A673 (cell line): ENCODE results near the gene EML6. TPM values are rescaled to one million over a fixed set of nuclear protein-coding genes. Genes with fewer than 3 reads are reported as not detected.

ENCODE experiments used
- BruUV-seq: library from RNA; stranded (reverse); fragments of 400-500 nt; replicated peaks from 2 replicates; lab custom pipeline; 2021; lab: Mats Ljungman, UMichigan
- CTCF ChIA-PET: fragments of 300-600 bp; sonication (Branson Sonifier 250); formaldehyde crosslinking; loops from one replicate; lab custom pipeline; 2022; ENCODE audit warnings: antibody characterized with exemption; lab: Charles Lee
- POLR2A ChIA-PET: fragments of 300-600 bp; sonication (Branson Sonifier 250); formaldehyde crosslinking; loops from one replicate; lab custom pipeline; 2022; ENCODE audit warnings: antibody characterized with exemption; ENCODE audit not compliant: low non-redundant PET; lab: Charles Lee
- DNase-seq: peaks from one replicate; pipeline ENCODE4 v3.0.0-alpha.2; 2015; ENCODE audit warnings: low spot score
- H3K27ac ChIP-seq: fragments of 200-600 bp; sonication (generic); 2 replicates; pipeline ENCODE4 v1.5.1; 2016; ENCODE audit warnings: mixed run types, low read depth, mild to moderate bottlenecking, mixed read lengths, antibody characterized with exemption, low read length; ENCODE audit not compliant: poor library complexity, severe bottlenecking
- H3K27me3 ChIP-seq: fragments of 200-600 bp; sonication (generic); replicated peaks from 2 replicates; pipeline ENCODE4 v1.6.1; 2017; ENCODE audit warnings: mixed run types, low read depth, mild to moderate bottlenecking, mixed read lengths, antibody characterized with exemption, low read length; ENCODE audit not compliant: insufficient read depth, poor library complexity
- H3K36me3 ChIP-seq: fragments of 200-600 bp; sonication (generic); 2 replicates; pipeline ENCODE4 v1.6.1; 2016; ENCODE audit warnings: mixed run types, mild to moderate bottlenecking, mixed read lengths, antibody characterized with exemption, low read length; ENCODE audit not compliant: insufficient read depth, poor library complexity, severe bottlenecking
- H3K4me1 ChIP-seq: fragments of 200-600 bp; sonication (generic); 2 replicates; pipeline ENCODE4 v1.6.1; 2017; ENCODE audit warnings: mixed run types, mild to moderate bottlenecking, mixed read lengths, antibody characterized with exemption, low read length; ENCODE audit not compliant: insufficient read depth, poor library complexity, severe bottlenecking
- H3K4me3 ChIP-seq: fragments of 200-600 bp; sonication (generic); 2 replicates; pipeline ENCODE4 v1.5.1; 2016; ENCODE audit warnings: low read depth, mixed run types, mild to moderate bottlenecking, mixed read lengths, low read length; ENCODE audit not compliant: poor library complexity, severe bottlenecking
- H3K9me3 ChIP-seq: fragments of 200-600 bp; sonication (generic); 2 replicates; pipeline ENCODE4 v1.6.1; 2016; ENCODE audit warnings: mixed run types, low read depth, mild to moderate bottlenecking, mixed read lengths, antibody characterized with exemption, low read length; ENCODE audit not compliant: poor library complexity, severe bottlenecking
- EZH2 ChIP-seq: fragments of 200-600 bp; sonication (generic); IDR thresholded peaks from 2 replicates; pipeline ENCODE4 v1.6.1; 2017; ENCODE audit warnings: borderline replicate concordance, low read depth, mild to moderate bottlenecking, mixed read lengths, antibody characterized with exemption, low read length; ENCODE audit not compliant: poor library complexity, severe bottlenecking
- intact Hi-C: fragments of 100-400 bp; cut with micrococcal nuclease; formaldehyde crosslinking; loops from one replicate; pipeline ENCODE4 v1.10.0; 2022; ENCODE audit not compliant: unreplicated experiment
- total RNA-seq: library from RNA; stranded (reverse); gene quantifications from 2 replicates; pipeline ENCODE4 v1.2.3, GENCODE V29; 2021
- TF ChIP-seq, protein P1 (sequence below): fragments of 300-800, 200-600 bp; sonication (generic); conservative IDR thresholded peaks from 2 replicates; pipeline ENCODE4 v1.5.1; 2017; ENCODE audit warnings: low read depth, mild to moderate bottlenecking, antibody characterized with exemption, low read length, moderate library complexity, mixed read lengths

EML6 gene
- total RNA-seq, 1 experiment from 2014 or later, result 1.9 TPM

DNA sequence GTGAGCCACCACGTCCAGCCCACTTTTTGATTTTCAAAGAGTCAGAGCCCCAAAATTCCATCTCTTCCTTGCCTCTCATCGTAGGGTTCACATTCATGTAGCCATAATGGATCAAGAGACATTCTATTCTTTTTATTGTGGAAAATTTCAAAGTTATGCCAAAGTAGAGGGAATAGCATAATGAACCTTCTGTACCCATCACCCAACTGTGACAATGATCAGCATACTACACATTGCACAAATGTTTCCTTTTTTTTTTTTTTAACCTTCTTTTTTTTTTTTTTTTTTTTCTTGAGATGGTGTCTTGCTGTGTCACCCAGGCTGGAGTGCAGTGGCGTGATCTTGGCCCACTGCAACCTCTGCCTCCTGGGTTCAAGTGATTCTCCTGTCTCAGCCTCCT, 162.4 kb downstream of the EML6 start:
- Histone ChIP-seq H3K36me3 (no peaks in the 10 kb centered on the region), H3K4me3 (no peak overlapping the region), H3K4me1 (no peaks in the 10 kb centered on the region), H3K9me3 (no peaks in the 10 kb centered on the region), H3K27ac (no peak overlapping the region), H3K27me3 (no peaks in the 10 kb centered on the region)
- no peak for DNase-seq
- ChIA-PET CTCF (no interaction called here), POLR2A (no interaction called here)
- intact Hi-C loops, result no loop called here
- TF ChIP-seq EZH2, result no peak
- TF ChIP-seq, protein P1, sequence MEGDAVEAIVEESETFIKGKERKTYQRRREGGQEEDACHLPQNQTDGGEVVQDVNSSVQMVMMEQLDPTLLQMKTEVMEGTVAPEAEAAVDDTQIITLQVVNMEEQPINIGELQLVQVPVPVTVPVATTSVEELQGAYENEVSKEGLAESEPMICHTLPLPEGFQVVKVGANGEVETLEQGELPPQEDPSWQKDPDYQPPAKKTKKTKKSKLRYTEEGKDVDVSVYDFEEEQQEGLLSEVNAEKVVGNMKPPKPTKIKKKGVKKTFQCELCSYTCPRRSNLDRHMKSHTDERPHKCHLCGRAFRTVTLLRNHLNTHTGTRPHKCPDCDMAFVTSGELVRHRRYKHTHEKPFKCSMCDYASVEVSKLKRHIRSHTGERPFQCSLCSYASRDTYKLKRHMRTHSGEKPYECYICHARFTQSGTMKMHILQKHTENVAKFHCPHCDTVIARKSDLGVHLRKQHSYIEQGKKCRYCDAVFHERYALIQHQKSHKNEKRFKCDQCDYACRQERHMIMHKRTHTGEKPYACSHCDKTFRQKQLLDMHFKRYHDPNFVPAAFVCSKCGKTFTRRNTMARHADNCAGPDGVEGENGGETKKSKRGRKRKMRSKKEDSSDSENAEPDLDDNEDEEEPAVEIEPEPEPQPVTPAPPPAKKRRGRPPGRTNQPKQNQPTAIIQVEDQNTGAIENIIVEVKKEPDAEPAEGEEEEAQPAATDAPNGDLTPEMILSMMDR, result no peak
- BruUV-seq, result no TSS peak

DNA sequence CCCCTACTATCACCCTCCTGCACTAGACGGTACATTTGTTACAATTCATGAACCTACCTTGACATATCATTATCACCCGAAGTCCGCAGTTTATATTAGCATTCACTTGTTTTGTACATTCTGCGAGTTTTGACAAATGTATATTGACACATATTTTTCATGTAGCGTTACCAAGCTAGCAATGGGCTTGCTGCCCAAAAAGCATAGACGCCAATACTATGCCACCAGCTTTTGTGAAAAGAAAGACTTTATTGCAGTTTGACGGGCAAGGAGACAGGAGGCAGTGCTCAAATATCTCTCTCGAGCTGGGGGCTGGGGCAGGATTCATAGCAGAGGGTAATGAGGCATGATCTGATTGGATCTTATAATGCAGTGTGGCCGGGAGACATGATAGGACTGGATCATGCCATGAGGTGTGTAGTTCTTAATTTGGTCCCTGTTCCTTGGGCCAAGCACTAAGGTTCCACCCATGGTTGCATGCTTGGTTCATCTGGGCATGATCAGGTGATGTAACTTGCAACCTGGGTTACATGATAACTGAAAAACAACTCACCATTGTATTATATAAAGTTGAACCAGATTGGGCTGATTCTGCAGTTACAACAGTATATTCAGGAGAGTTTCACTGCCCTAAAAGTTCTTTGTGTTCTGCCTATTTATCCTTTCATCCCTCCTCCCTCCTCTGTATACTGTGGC, 164.5 kb downstream of the EML6 start:
- CTCF ChIA-PET, result no interaction called here
- BruUV-seq, result no TSS peak

DNA sequence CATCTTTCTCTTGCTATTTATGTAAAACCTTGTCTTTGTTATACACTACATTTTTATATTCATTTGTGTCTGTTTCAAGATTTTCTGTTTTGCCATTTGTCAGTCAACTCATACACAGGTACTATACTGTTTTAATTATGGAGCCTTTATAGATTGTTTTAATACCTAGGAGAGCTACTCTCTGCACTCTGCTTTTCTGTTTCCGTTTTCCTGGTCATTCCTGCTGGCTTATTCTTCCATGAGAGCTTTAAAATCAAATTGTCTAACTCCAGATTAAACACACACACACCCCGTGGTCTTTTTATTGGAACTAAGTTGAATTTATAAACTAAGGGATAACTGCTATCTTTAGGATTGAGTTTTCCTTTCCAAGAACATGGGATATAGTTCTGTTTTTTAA, 165.6 kb downstream of the EML6 start:
- ChIA-PET POLR2A (interaction anchor here (0.5 to 0.6 kb wide), 2 partner anchors 133 to 182 kb away, joined by 4 to 9 read pairs; no protein-coding TSS in a partner anchor), CTCF (no interaction called here)
- no peak overlapping the region for H3K4me3 ChIP-seq
- BruUV-seq, result no TSS peak
- H3K27ac ChIP-seq, result no peak overlapping the region
- intact Hi-C loops, result no loop called here
- H3K27me3 ChIP-seq, result no peaks in the 10 kb centered on the region
- no peaks in the 10 kb centered on the region for H3K4me1 ChIP-seq
- no peaks in the 10 kb centered on the region for H3K36me3 ChIP-seq
- TF ChIP-seq, protein P1, result no peak
- TF ChIP-seq EZH2, result no peak
- no peaks in the 10 kb centered on the region for H3K9me3 ChIP-seq
- DNase-seq, result no peak

More for the DNA sequence above, 164.5 kb downstream of the EML6 start:
- POLR2A ChIA-PET, result no interaction called here
- no peak for DNase-seq
- H3K4me3 ChIP-seq, result no peak overlapping the region
- TF ChIP-seq, protein P1, result no peak
- no peak for TF ChIP-seq EZH2
- H3K27me3 ChIP-seq, result no peaks in the 10 kb centered on the region
- no peaks in the 10 kb centered on the region for H3K9me3 ChIP-seq
- no peaks in the 10 kb centered on the region for H3K4me1 ChIP-seq
- H3K36me3 ChIP-seq, result no peaks in the 10 kb centered on the region
- intact Hi-C loops, result no loop called here
- H3K27ac ChIP-seq, result no peak overlapping the region
